Measurements from ENCODE around the gene IGLL5. TPM values are rescaled to one million over a fixed set of nuclear protein-coding genes. Genes with fewer than 3 reads are reported as not detected.

The IGLL5 gene
- total RNA-seq, 1 donor, result not detected

- no peak for DNase-seq (ENCODE audit: low read depth)
- no peak for TF ChIP-seq CTCF (IDR thresholded peaks at IDR 0.05; ENCODE audit: insufficient read depth, low read depth, low read length)
- H3K4me3 ChIP-seq (ENCODE audit: low read depth, low read length), result no peak overlapping the region
Measured at GRCh38 chr22:22939588-22940368, 52.2 kb downstream of the IGLL5 start.

- DNase-seq (ENCODE audit: low read depth), result no peak
- no peak overlapping the region for H3K4me3 ChIP-seq (ENCODE audit: low read depth, low read length)
- TF ChIP-seq CTCF (IDR thresholded peaks at IDR 0.05; ENCODE audit: insufficient read depth, low read depth, low read length), result no peak
Measured at GRCh38 chr22:22940961-22941605, 53.5 kb downstream of the IGLL5 start.

- no peak for DNase-seq (ENCODE audit: low read depth)
- no peak overlapping the region for H3K4me3 ChIP-seq (ENCODE audit: low read depth, low read length)
- no peak for TF ChIP-seq CTCF (IDR thresholded peaks at IDR 0.05; ENCODE audit: insufficient read depth, low read depth, low read length)
Measured at GRCh38 chr22:22941831-22942510, 54.4 kb downstream of the IGLL5 start.

- TF ChIP-seq CTCF (IDR thresholded peaks at IDR 0.05; ENCODE audit: insufficient read depth, low read depth, low read length), result peak; percentile 72
- DNase-seq (ENCODE audit: low read depth), result peak; percentile 39
- H3K4me3 ChIP-seq (ENCODE audit: low read depth, low read length), result no peak overlapping the region
Measured at GRCh38 chr22:22942511-22943329, 55.1 kb downstream of the IGLL5 start.

- no peak for TF ChIP-seq CTCF (IDR thresholded peaks at IDR 0.05; ENCODE audit: insufficient read depth, low read depth, low read length)
- H3K4me3 ChIP-seq (ENCODE audit: low read depth, low read length), result no peak overlapping the region
- no peak for DNase-seq (ENCODE audit: low read depth)
Measured at GRCh38 chr22:22943521-22944267, 56.1 kb downstream of the IGLL5 start.
